Lung (tissue), 12 donors: Measurements from ENCODE around the gene GTF2I. TPM values are rescaled to one million over a fixed set of nuclear protein-coding genes. Genes with fewer than 3 reads are reported as not detected.
"Not testable (repeated sequence)": the region's sequence is repeated elsewhere in the genome, so short reads cannot be mapped to it uniquely, and the experiment has no call there.

Experiments
- ATAC-seq: fragments of 200-7000 bp; cut with Tn5 transposase; one replicate; pipeline ENCODE4 v1.9.1; 2020; ENCODE audit warnings: moderate number of reproducible peaks; ENCODE audit not compliant: insufficient read depth, low FRiP score
- DNase-seq, 3 donors: peaks; one replicate each; pipeline ENCODE4 v3.0.0-alpha.2; 2013 to 2017
- H3K27ac ChIP-seq, 2 donors: one replicate each; pipeline ENCODE4 v1.5.1; 2013; ENCODE audit warnings: mild to moderate bottlenecking in 2 of 2, moderate library complexity in 2 of 2, control low read depth in 1 of 2, inconsistent platforms in 1 of 2, low read depth in 1 of 2, low read length in 1 of 2
- H3K27me3 ChIP-seq, 3 donors: one replicate each; pipeline ENCODE4 v1.5.1; 2013; ENCODE audit warnings: low read length in 2 of 3; ENCODE audit not compliant: control insufficient read depth in 3 of 3, insufficient read depth in 3 of 3
- H3K36me3 ChIP-seq, 4 donors: one replicate each; pipeline ENCODE4 v1.5.1; 2013; ENCODE audit warnings: low read length in 4 of 4, mild to moderate bottlenecking in 1 of 4, moderate library complexity in 1 of 4; ENCODE audit not compliant: control insufficient read depth in 4 of 4, insufficient read depth in 4 of 4
- H3K4me1 ChIP-seq, 5 donors: one replicate each; pipeline ENCODE4 v1.5.1; 2013; ENCODE audit warnings: low read length in 5 of 5, mild to moderate bottlenecking in 2 of 5, moderate library complexity in 1 of 5; ENCODE audit not compliant: control insufficient read depth in 5 of 5, insufficient read depth in 5 of 5
- H3K4me3 ChIP-seq: one replicate; pipeline ENCODE4 v1.5.1; 2013; ENCODE audit warnings: mild to moderate bottlenecking, control low read depth, moderate library complexity
- H3K9ac ChIP-seq, 2 donors: one replicate each; pipeline ENCODE4 v1.5.1; 2013; ENCODE audit warnings: low read length in 2 of 2, control low read depth in 1 of 2; ENCODE audit not compliant: insufficient read depth in 1 of 2
- H3K9me3 ChIP-seq, 4 donors: one replicate each; pipeline ENCODE4 v1.5.1; 2013; ENCODE audit warnings: low read length in 3 of 4, mild to moderate bottlenecking in 1 of 4, moderate library complexity in 1 of 4; ENCODE audit not compliant: control insufficient read depth in 4 of 4, insufficient read depth in 3 of 4
- WGBS, 2 donors: extraction: QIAGEN DNeasy Blood & Tissue Kit; methylation state at CpG; one replicate each; pipeline ENCODE4 v1.1.7; 2013; 5-methylcytosine and 5-hydroxymethylcytosine counted together
- polyA plus RNA-seq, 2 donors: library from polyadenylated mRNA; stranded (reverse); fragments of 200-250 nt; gene quantifications; one replicate each; pipeline ENCODE4 v1.2.1, GENCODE V29; 2013
- total RNA-seq, 2 donors: library from RNA; depleted of rRNA in 1 of 2; stranded (reverse); fragments of >200 nt in 1 of 2; gene quantifications; one replicate each; pipeline ENCODE4 v1.2.1, GENCODE V29; 2014 to 2021
- TF ChIP-seq, protein P1 (sequence below): IDR thresholded peaks from 2 replicates; pipeline ENCODE4 v1.5.1; 2012; ENCODE audit warnings: mild to moderate bottlenecking; ENCODE audit errors: control extremely low read depth, extremely low read depth
- donor health status: control.
- donor health status: control.
- donor health status: Bipolar disorder and iron deficiency.
- donor health status: healthy.
- donor health status: DM: yes; HTN: yes; CAD: no.

Gene GTF2I
- total and polyA plus RNA-seq, 4 donors = 27.7 to 353 (median 138) TPM

DNA sequence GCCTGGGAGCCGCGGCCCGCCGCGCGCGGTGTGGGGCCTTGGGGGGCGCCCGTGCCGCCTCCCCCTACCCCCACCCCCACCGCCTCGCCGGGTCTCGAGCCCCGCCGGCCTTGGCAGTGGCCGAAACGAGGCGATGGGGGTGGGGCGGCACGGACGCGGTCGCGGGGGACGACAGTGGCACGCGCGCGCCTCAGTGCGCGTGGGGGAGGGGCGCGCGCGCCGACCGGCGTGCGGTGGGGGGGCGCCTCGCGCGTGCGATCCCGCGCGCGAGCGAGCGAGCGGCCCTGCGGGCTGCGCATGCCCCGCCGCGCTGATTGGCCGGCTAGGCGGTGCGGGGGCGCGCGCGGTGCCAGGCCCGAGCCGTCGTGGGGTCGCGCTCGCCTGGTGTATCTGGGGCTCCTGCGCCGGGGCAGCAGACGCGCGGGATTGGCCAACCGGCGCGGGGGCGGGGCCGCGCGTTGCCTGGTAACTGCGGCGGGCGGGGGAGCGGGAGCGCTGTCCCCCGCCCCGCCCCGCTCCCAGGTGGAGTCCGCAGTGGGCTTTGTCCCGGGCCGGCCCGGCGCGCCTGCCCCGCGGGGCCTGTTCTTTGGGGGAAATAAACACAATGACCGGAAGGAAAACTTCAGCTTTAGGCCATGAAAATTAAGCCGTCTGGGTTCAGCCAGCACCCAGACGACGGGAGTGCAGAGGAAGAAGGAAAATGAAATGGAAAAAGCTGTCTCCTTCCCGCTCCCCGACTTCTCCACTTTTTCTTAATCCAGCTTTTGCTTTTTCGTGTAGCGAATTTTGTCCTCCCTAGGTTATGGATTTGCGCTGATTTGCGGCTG, 873 bp downstream of the GTF2I start:
- Histone ChIP-seq H3K9ac (peak overlapping the region in 1 of 2 donors; percentile 71), H3K36me3 (peaks cover 0 to 4% (median 0%) of the 10 kb centered on the region in 4 donors), H3K4me1 (peaks cover 8 to 49% (median 17%) of the 10 kb centered on the region in 5 donors), H3K27me3 (no peaks in the 10 kb centered on the region), H3K4me3 (peak overlapping the region; percentile 92), H3K27ac (peak overlapping the region; percentile 99 to 100), H3K9me3 (no peaks in the 10 kb centered on the region)
- ATAC-seq (peak; percentile 80), DNase-seq (peak; percentile 92 to 97 (median 95))
- TF ChIP-seq, protein P1, sequence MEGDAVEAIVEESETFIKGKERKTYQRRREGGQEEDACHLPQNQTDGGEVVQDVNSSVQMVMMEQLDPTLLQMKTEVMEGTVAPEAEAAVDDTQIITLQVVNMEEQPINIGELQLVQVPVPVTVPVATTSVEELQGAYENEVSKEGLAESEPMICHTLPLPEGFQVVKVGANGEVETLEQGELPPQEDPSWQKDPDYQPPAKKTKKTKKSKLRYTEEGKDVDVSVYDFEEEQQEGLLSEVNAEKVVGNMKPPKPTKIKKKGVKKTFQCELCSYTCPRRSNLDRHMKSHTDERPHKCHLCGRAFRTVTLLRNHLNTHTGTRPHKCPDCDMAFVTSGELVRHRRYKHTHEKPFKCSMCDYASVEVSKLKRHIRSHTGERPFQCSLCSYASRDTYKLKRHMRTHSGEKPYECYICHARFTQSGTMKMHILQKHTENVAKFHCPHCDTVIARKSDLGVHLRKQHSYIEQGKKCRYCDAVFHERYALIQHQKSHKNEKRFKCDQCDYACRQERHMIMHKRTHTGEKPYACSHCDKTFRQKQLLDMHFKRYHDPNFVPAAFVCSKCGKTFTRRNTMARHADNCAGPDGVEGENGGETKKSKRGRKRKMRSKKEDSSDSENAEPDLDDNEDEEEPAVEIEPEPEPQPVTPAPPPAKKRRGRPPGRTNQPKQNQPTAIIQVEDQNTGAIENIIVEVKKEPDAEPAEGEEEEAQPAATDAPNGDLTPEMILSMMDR = no peak
- WGBS, 2 donors = 2 to 6% methylated on average over 37 to 107 of the region's 108 CpGs

DNA sequence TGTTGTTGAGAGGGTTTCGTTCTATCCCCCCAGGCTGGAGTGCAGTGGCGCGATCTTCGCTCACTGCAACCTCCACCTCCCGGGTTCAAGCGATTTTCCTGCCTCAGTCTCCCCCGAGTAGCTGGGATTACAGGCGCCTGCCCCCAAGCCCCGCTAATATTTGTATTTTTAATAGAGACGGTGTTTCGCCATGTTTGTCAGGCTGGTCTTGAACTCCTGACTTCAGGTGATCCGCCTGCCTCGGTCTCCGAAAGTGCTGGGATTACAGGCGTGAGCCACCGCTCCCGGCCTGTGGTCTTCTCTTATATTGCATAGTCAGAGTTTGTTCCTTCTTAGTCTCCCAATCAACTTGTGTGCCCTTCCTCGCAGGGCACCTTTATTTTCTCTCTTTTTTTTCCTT, 2.7 kb downstream of the GTF2I start:
- H3K4me3 ChIP-seq, H3K9ac ChIP-seq, H3K9me3 ChIP-seq, H3K36me3 ChIP-seq, DNase-seq, H3K27me3 ChIP-seq, ATAC-seq: not testable (repeated sequence)
- WGBS, 2 donors = 36 to 53% methylated on average over 18 of the region's 18 CpGs
- Histone ChIP-seq H3K4me1 (peaks cover 8 to 49% (median 19%) of the 10 kb centered on the region in 5 donors), H3K27ac (peak overlapping the region; percentile 30 to 92)

DNA sequence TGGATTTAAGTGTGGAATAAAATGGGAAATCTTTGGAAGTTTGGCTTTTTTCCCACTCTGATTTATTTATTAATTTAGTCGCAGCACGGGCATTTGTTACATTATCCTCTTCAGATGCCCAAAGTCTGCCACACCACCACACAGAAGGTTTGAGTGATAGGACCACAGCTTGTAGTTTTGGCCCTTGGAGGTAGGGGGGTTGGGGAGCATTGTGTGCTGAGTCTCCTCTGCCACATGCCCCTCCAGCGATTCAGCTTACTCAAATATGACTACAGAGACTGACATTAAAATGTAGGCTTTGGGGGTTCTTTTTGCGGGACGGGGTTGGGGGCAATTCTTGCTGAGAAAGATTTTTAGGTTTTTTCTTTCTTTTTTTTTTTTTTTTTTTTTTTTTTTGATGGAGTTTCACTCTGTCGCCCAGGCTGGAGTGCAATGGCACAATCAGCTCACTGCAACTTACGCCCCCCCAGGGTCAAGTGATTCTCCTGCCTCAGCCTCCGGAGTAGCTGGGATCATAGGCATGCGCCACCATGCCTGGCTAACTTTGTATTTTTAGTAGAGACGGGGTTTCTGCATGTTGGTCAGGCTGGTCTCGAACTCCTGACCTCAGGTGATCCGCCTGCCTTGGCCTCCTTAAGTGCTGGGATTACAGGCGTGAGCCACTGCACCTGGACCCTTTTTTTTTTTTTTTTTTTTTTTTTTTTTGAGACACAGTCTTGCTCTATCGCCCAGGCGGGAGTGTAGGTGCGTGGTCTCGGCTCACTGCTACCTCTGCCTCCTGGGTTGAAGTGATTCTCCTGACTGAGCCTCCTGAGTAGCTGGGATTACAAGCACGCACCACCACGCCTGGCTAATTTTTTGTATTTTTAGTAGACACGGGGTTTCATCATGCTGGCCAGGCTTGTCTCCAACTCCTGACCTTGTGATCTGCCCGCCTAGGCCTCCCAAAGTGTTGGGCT, 4.6 kb downstream of the GTF2I start:
- not testable (repeated sequence) for H3K9me3 ChIP-seq, H3K27me3 ChIP-seq, H3K4me3 ChIP-seq, DNase-seq, H3K36me3 ChIP-seq, ATAC-seq
- WGBS, 2 donors = 76 to 82% methylated on average over 20 to 21 of the region's 21 CpGs
- peak overlapping the region in 1 of 2 donors; percentile 16 for H3K9ac ChIP-seq
- peaks cover 8 to 38% (median 21%) of the 10 kb centered on the region in 5 donors for H3K4me1 ChIP-seq
- peak overlapping the region in 1 of 2 donors; percentile 35 for H3K27ac ChIP-seq

DNA sequence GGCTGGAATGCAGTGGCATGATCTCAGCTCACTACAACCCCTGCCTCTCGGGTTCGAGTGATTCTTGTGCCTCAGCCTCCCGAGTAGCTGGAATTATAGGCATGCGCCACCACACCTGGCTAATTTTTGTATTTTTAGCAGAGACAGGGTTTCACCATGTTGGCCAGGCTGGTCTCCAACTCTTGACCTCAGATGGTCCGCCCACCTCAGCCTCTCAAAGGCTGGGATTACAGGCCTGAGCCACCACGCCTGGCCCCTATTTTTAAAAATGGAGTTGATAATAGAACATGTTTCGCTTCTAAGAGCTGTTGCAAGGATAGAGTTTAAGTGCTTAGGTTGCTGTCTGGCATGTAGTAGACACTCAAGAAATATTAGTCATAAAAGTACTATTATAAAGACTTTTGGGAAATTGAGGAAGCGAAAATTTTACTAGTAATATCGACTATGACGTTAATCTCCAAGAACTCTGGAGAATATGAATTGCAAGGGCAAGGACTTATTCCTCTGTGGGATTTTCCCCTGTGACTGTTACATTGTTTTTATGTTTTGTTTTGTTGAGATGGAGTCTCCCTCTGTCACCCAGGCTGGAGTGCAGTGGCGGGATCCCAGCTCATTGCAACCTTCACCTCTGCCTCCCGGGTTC, 7.9 kb downstream of the GTF2I start:
- TF ChIP-seq, protein P1 = no peak
- no peak for ATAC-seq
- Histone ChIP-seq H3K27me3 (no peaks in the 10 kb centered on the region), H3K4me3 (no peak overlapping the region), H3K9ac (no peak overlapping the region), H3K4me1 (peaks cover 3 to 20% (median 11%) of the 10 kb centered on the region in 5 donors), H3K36me3 (peaks cover 3 to 6% (median 5%) of the 10 kb centered on the region in 4 donors), H3K27ac (no peak overlapping the region), H3K9me3 (no peaks in the 10 kb centered on the region)
- WGBS, 2 donors = 87 to 91% methylated on average over 12 of the region's 12 CpGs
- no peak for DNase-seq

DNA sequence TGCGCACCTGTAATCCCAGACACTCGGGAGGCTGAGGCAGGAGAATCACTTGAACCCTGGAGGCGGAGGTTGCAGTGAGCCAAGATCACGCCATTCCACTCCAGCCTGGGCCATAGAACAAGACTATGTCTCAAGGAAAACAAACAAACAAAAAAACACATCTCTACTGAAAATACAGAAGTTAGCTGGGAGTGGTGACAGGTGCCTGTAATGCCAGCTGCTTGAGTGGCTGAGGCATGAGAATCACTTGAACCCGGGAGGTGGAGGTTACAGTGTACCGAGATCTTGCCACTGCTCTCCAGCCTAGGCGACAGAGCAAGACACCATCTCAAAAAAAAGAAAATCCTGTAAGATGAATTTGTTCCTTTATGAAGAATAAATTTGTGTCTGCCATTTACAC, 9.5 kb downstream of the GTF2I start:
- H3K27ac ChIP-seq, ATAC-seq, H3K27me3 ChIP-seq, H3K9me3 ChIP-seq, H3K4me3 ChIP-seq, H3K36me3 ChIP-seq, DNase-seq, H3K4me1 ChIP-seq, H3K9ac ChIP-seq: not testable (repeated sequence)
- 86 to 87% methylated on average over 7 of the region's 7 CpGs for WGBS, 2 donors

DNA sequence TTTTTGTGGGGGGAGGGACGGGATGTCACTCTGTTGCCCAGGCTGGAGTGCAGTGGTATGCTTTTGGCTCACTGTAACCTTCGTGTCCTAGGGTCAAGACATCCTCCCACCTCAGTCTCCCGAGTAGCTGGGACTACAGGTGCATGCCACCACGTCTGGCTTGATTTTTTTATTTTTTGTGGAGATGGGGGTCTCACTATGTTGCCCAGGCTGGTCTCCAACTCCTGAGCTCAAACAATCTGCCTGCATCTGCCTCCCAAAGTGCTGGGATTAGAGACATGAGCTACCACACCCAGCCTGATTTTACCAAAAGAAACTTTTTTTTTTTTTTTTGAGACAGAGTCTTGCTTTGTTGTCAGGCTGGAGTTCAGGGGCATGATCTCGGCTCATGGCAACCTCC, 10.0 kb downstream of the GTF2I start:
- H3K4me3 ChIP-seq, H3K36me3 ChIP-seq, H3K27me3 ChIP-seq, H3K9ac ChIP-seq, H3K9me3 ChIP-seq, H3K4me1 ChIP-seq, ATAC-seq, DNase-seq, H3K27ac ChIP-seq: not testable (repeated sequence)
- 88 to 93% methylated on average over 5 of the region's 5 CpGs for WGBS, 2 donors
